ENCODE measurements around the gene PPM1N. TPM values are rescaled to one million over a fixed set of nuclear protein-coding genes. Genes with fewer than 3 reads are reported as not detected.

The PPM1N gene
- total RNA-seq, 1 experiment from 2014 or later: 5.2 TPM

- Histone ChIP-seq H2AFZ (ENCODE audit: low read depth, low read length, poor library complexity, severe bottlenecking) (no peak overlapping the region), H3K9ac (ENCODE audit: low read length) (no peak overlapping the region), H4K20me1 (ENCODE audit: insufficient read depth) (no peaks in the 10 kb centered on the region), H3K4me2 (ENCODE audit: low read length) (peak overlapping the region; percentile 17; the same call in 1 of the 2 replicates), H3K4me1 (ENCODE audit: control insufficient read depth in 1 of 2, insufficient read depth in 2 of 2, low read length in 2 of 2) (peaks cover 20 to 64% of the 10 kb centered on the region in 2 experiments; a peak in 3 of 4 replicates), H3K36me3 (ENCODE audit: control insufficient read depth in 1 of 2, insufficient read depth in 2 of 2, low read length in 2 of 2) (peaks cover 23 to 38% of the 10 kb centered on the region in 2 experiments), H3K9me2 (ENCODE audit: insufficient read depth) (no peaks in the 10 kb centered on the region), H3K27ac (ENCODE audit: low read depth, low read length) (peak overlapping the region; percentile 33), H3K4me3 (replicated peaks in 1 of 2; ENCODE audit: low read depth in 1 of 2, low read length in 2 of 2) (no peak overlapping the region), H3K79me2 (ENCODE audit: insufficient read depth, low read length) (peaks cover 14% of the 10 kb centered on the region; the same call in 1 of the 2 replicates), H3K9me3 (ENCODE audit: control insufficient read depth in 1 of 2, insufficient read depth in 1 of 2, low read depth in 1 of 2, low read length in 2 of 2) (no peaks in the 10 kb centered on the region), H3K27me3 (ENCODE audit: insufficient read depth, low read length) (no peaks in the 10 kb centered on the region)
- RAD21 ChIA-PET (ENCODE audit: low non-redundant PET in 1 of 2, low total read pairs in 2 of 2, uncharacterized antibody in 2 of 2, unreplicated experiment in 2 of 2): no interaction called here
- intact Hi-C loops (cut with micrococcal nuclease): loop anchor here (1.0 kb wide), 3 partner anchors 35 to 120 kb away; no protein-coding TSS in a partner anchor
- DNase-seq (ENCODE audit: low read depth, low spot score): peak; percentile 76
- BruUV-seq (replicated peaks): no TSS peak
- TF ChIP-seq RAD21 (IDR thresholded peaks at IDR 0.05; ENCODE audit: low read depth): peak; percentile 95
- TF ChIP-seq CTCF (IDR thresholded peaks at IDR 0.05 in 2 of 3, conservative IDR thresholded peaks at IDR 0.05 in 1 of 3; ENCODE audit: borderline replicate concordance in 1 of 3, insufficient read depth in 1 of 3, low read depth in 2 of 3, low read length in 2 of 3): peak; percentile 85 to 93 (median 90)
- peak; percentile 74 for TF ChIP-seq TCF7L2 (IDR thresholded peaks at IDR 0.05; ENCODE audit: borderline replicate concordance, extremely low read depth, insufficient read depth, insufficient read length)
- TF ChIP-seq MAX (IDR thresholded peaks at IDR 0.05): no peak
- TF ChIP-seq SIN3A (IDR thresholded peaks at IDR 0.05; ENCODE audit: low read depth): no peak
- no peak for TF ChIP-seq JUND (IDR thresholded peaks at IDR 0.05)
- POLR2A ChIA-PET: no interaction called here
- CTCF ChIA-PET: no interaction called here
- ATAC-seq: peak; percentile 85
Observed at GRCh38 chr19:45523642-45524256, 25.5 kb downstream of the PPM1N start.
